GM18861 (cell line): ENCODE measurements around the gene XCL1.
"Not testable (repeated sequence)": the region's sequence is repeated elsewhere in the genome, so short reads cannot be mapped to it uniquely, and the experiment has no call there.

Source experiments
- ATAC-seq: cut with Tn5 transposase; IDR thresholded peaks from one replicate; pipeline ENCODE4 v1.9.1; 2021; ENCODE audit not compliant: unreplicated experiment

XCL1 gene

GRCh38 chr1:168567007-168567406, 9.4 kb upstream of the XCL1 start:
- ATAC-seq, result no peak

DNA sequence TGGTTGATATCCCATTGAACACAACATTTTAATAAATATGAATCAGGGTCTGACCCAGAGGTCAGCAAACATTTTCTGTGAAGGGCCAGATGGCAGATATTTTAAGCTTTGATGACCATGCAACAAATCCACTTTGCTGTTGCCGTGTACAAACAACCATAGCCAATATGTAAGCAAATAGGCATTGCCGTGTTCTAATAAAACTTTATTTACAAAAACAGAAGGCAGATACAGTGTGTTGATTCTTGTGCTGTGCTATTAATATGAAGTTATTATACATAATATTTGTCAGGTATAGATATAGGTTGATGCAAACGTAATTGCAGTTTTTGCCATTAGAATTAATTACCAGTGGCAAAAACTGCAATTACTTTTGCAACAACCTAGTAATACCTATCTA, 8.8 kb upstream of the XCL1 start:
- no peak for ATAC-seq

GRCh38 chr1:168568346-168568745, 8.1 kb upstream of the XCL1 start:
- ATAC-seq, result no peak

DNA sequence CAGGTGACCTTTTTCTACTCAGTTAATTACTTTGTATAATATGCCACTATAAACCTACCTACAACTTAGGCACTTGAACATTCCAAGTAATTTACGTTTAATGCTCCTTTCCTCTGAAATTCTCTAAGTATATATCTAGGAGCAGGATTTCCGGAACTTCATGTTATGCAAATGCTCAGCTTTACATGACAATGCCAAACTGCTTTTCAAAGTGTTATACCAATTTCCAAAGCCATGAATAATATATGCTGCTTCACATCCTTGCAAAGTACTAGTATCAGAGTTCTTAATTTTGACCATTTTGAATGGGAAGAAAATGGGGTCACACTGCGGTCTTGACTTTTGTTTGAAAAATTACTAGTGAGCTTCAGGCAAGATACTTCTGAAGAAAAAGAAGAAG, 5.8 kb upstream of the XCL1 start:
- no peak for ATAC-seq

GRCh38 chr1:168572633-168573032, 3.8 kb upstream of the XCL1 start:
- no peak for ATAC-seq

DNA sequence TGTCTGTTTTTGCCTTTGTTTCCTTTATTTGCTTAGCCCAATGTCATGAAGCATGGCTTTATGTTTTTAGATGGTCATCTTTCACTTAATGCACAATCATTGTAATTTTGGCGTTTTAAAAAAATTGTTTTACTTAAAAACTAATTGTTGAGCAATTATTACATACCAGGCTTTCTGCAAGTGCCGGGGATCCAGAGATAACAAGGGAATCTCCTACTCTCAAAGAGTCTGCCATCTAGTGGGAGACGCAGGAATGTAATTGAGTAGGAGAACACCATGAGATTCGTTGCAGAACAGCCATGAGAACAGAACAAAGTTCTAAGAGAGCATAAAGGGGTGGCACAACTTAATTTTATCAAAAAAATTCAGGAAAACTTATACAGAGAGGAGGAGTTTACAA, 2.2 kb upstream of the XCL1 start:
- ATAC-seq, result not testable (repeated sequence)

- not testable (repeated sequence) for ATAC-seq
Measured at GRCh38 chr1:168578531-168579185, 2.3 kb downstream of the XCL1 start.

DNA sequence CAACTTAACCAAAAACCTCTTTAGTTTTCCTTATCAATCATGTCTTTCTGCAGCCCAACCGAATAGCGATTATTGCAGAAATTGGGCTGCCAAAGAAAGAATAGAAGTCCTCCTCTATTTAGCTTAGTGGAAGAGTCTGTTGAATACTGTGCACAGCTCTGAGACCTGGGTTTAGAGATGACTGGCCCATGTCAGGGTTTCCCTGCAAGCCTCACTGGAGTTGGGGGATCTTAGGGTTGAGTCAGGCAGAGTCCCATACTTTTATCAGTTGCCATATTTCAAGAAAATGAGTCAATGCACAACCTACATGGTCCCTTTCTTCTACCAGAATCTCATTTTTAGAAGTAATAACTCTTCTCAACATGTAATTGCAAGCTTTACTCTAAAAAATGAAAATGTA, 3.9 kb downstream of the XCL1 start:
- ATAC-seq, result not testable (repeated sequence)

GRCh38 chr1:168580991-168581390, 4.6 kb downstream of the XCL1 start:
- ATAC-seq, result not testable (repeated sequence)

DNA sequence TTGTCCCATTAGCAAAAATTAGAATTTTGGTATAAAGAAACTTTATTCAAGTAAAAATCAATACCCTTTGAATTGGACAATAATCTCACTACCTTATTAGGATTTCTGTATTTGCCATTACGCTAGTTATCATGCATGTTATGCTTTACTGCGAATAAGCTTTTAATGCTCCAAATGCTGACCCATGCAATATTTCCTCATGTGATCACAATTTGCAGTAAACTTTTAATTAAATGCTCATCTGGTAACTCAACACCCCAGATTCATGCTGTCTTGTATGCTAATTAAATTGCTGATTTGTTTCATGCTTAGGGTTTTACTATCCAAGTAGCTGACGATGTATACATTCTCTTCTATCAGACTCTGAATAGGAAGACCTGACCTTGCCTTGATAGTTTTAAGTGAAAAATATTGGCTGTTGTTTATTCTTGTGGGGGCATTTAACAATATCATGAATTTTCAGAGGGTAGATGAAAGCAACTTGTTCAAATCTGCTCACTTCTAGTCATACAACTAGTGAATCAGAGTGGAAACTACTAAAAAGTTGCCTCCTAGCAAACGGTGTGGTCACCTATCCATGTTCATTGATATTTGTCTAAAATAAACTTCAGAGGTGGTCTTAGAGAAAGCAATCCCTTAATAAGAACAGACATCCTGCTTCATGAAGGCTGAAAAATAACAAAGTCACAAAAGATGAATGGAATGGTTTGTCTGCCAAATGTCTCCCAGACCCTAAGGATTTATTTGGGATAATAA, 5.6 kb downstream of the XCL1 start:
- ATAC-seq, result no peak

DNA sequence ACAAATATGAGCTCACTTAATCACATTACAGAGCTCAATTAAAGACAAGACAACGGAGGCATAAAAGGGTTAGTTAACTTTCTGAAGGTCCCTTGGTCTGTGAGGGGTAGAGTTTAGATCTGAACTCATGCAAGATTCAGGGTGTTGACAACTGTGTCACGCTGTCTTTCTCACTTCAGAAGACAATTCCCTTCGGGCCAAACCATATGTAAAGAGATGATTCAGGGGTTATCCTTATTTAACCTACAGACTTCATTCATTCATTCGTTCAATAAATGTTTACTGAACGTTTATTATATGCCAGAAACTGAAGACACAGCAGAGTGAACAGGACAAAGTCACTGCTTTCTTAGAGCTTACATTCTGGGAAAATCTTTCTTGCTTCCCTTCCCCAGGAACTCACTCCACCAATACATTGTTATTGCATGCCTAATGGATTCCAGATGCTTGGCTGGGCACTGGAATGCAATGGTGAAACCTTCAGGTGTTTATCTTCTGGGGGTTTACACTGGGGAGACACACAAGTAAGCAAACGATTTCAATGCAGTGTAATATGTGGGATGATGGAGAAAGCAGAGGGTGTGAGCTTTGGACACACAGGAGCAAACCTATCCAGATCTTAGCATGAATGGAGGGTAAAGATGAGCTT, 6.4 kb downstream of the XCL1 start:
- no peak for ATAC-seq

DNA sequence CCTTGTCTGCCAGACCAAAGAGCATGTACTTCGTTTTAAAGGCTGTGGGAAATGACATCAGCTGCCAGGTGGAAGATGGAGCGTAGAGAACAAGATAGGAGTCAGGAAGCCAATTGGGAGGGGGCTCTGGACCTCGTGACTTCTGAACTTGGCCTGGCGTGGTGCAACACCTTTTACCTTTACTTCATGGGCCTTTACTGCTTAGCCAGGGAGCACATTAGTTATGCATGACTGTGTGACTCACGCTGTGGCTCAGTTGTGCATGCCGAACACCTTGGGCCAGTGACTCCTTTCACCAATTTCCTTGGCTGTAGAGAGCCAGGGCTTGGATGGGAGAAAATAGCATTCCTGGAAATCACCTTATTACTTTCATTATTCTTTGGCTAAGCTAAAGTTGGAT, 7.2 kb downstream of the XCL1 start:
- no peak for ATAC-seq

DNA sequence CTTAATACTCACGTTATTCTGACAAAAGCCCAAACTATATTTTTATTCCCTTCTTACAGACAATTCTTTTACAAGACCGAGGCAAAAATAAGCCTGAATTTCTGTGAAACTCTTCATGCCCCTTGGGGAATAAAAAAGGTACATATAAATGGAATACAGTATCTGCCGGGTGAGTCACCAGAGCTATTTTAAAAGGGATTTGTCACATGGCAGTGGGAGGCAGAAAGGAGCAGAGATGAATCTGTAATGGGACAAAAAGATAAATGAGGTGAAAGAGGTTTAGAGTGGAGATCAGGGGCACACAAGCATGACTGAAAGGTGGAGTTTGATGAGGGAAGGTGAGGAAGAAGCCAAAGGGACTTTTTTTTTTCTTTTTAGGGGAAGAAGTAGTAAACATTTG, 8.8 kb downstream of the XCL1 start:
- ATAC-seq, result no peak

- no peak for ATAC-seq
Measured at GRCh38 chr1:168585937-168586336, 9.5 kb downstream of the XCL1 start.

- no peak for ATAC-seq
Measured at GRCh38 chr1:168589167-168589566, 12.8 kb downstream of the XCL1 start.

GRCh38 chr1:168591066-168591465, 14.7 kb downstream of the XCL1 start:
- ATAC-seq, result no peak

- no peak for ATAC-seq
Measured at GRCh38 chr1:168591641-168592250, 15.3 kb downstream of the XCL1 start.

GRCh38 chr1:168595403-168595802, 19.0 kb downstream of the XCL1 start:
- ATAC-seq, result not testable (repeated sequence)

- no peak for ATAC-seq
Measured at GRCh38 chr1:168598125-168598524, 21.7 kb downstream of the XCL1 start.

GRCh38 chr1:168598892-168599291, 22.5 kb downstream of the XCL1 start:
- no peak for ATAC-seq

GRCh38 chr1:168599641-168600040, 23.2 kb downstream of the XCL1 start:
- no peak for ATAC-seq

DNA sequence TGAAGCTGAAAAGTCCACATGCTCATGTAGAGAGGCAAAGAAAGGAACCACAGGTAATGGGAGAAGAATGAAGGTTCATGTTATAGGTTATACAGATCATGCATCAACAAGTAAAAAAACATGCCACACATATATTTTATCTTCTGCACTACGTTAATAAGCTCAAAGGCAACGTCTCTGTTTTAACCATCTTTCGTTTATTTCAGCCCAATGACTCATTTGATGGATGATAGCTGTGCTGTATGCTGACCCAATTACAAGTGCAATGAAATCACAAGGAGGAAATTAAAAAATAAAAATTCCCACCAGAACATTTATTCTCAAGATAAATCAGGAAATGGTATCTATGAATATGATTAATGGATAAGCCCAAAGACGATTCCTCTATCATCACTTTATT, 24.6 kb downstream of the XCL1 start:
- no peak for ATAC-seq
